H1 (cell line): ENCODE measurements around the gene KDM2A. TPM values are rescaled to one million over a fixed set of nuclear protein-coding genes. Genes with fewer than 3 reads are reported as not detected.

Experiments
- CTCF ChIA-PET: fragments of 300-600 bp; sonication (Branson Sonifier 250); formaldehyde crosslinking; loops from one replicate; lab custom pipeline; 2021; ENCODE audit not compliant: partially characterized antibody; lab: Charles Lee
- POLR2A ChIA-PET: fragments of 300-600 bp; sonication (Branson Sonifier 250); formaldehyde crosslinking; loops from one replicate; lab custom pipeline; 2021; ENCODE audit warnings: inconsistent platforms; ENCODE audit not compliant: partially characterized antibody; lab: Charles Lee
- DNase-seq, 2 experiments: peaks; one replicate each; pipeline versions ENCODE4 v3.0.0 to v3.0.0-alpha.2; 2010 to 2022; ENCODE audit warnings: low spot score in 2 of 2, low read depth in 1 of 2, mixed read lengths in 1 of 2
- FAIRE-seq: peaks from 2 replicates; lab custom pipeline; 2011; peaks lifted over from hg19 to GRCh38; lab: Jason Lieb, UNC
- H2AFZ ChIP-seq: 2 replicates; pipeline ENCODE4 v1.8.1; 2012; ENCODE audit warnings: low read length, inconsistent platforms
- H2AK5ac ChIP-seq: 2 replicates; pipeline ENCODE4 v1.6.1; 2013; ENCODE audit warnings: low read depth, low read length
- H2BK120ac ChIP-seq: replicated peaks from 2 replicates; pipeline ENCODE3; 2013; ENCODE audit warnings: low read depth, low read length, inconsistent platforms
- H2BK12ac ChIP-seq: 2 replicates; pipeline ENCODE4 v1.6.1; 2013; ENCODE audit warnings: low read depth, low read length
- H2BK15ac ChIP-seq: 2 replicates; pipeline ENCODE4 v1.6.1; 2013; ENCODE audit warnings: low read length
- H2BK20ac ChIP-seq: 2 replicates; pipeline ENCODE4 v1.6.1; 2013; ENCODE audit warnings: low read length
- H2BK5ac ChIP-seq: 2 replicates; pipeline ENCODE4 v1.6.1; 2013; ENCODE audit warnings: low read depth, low read length
- H3K14ac ChIP-seq: 2 replicates; pipeline ENCODE4 v1.6.1; 2013; ENCODE audit warnings: inconsistent platforms; ENCODE audit not compliant: insufficient read length
- H3K18ac ChIP-seq: 2 replicates; pipeline ENCODE4 v1.6.1; 2013; ENCODE audit warnings: low read length; ENCODE audit errors: extremely low read depth
- H3K23ac ChIP-seq: 2 replicates; pipeline ENCODE4 v1.6.1; 2013; ENCODE audit warnings: inconsistent platforms; ENCODE audit not compliant: insufficient read length
- H3K23me2 ChIP-seq: 2 replicates; pipeline ENCODE4 v1.6.1; 2013; ENCODE audit warnings: low read depth, low read length
- H3K27ac ChIP-seq: 2 replicates; pipeline ENCODE4 v1.6.1; 2011; ENCODE audit warnings: low read depth, low read length, inconsistent platforms
- H3K27me3 ChIP-seq, 4 experiments: replicated peaks in 1 of 4; 1 replicate in 1 of 4; 2 replicates in 3 of 4; pipeline versions ENCODE4 v1.6.1 to v1.8.1; 2011 to 2013; ENCODE audit warnings: low read length in 3 of 4, mild to moderate bottlenecking in 3 of 4, inconsistent platforms in 2 of 4, mixed read lengths in 2 of 4, moderate library complexity in 1 of 4; ENCODE audit not compliant: control insufficient read depth in 3 of 4, insufficient read depth in 3 of 4; ENCODE audit errors: extremely low read depth in 1 of 4
- H3K36me3 ChIP-seq, 4 experiments: 2 replicates each; pipeline versions ENCODE4 v1.6.1 to v1.8.1; 2011 to 2013; ENCODE audit warnings: mild to moderate bottlenecking in 4 of 4, low read length in 3 of 4, moderate library complexity in 2 of 4, control low read depth in 1 of 4, inconsistent platforms in 1 of 4; ENCODE audit not compliant: insufficient read depth in 4 of 4, control insufficient read depth in 2 of 4
- H3K4ac ChIP-seq: replicated peaks from 2 replicates; pipeline ENCODE3; 2013; ENCODE audit warnings: low read length, low read depth, mixed read lengths, inconsistent platforms; ENCODE audit not compliant: insufficient read length
- H3K4me1 ChIP-seq, 4 experiments: replicated peaks in 1 of 4; 1 replicate in 1 of 4; 2 replicates in 3 of 4; pipeline versions ENCODE4 v1.6.1 to v1.8.1; 2011 to 2013; ENCODE audit warnings: low read length in 3 of 4, inconsistent platforms in 2 of 4, mixed read lengths in 1 of 4; ENCODE audit not compliant: insufficient read depth in 4 of 4, control insufficient read depth in 3 of 4
- H3K4me2 ChIP-seq, 2 experiments: 2 replicates each; pipeline versions ENCODE4 v1.6.1 to v1.8.1; 2011 to 2013; ENCODE audit warnings: low read depth in 2 of 2, low read length in 2 of 2, control low read depth in 1 of 2, inconsistent platforms in 1 of 2, mild to moderate bottlenecking in 1 of 2; ENCODE audit not compliant: insufficient read depth in 1 of 2
- H3K4me3 ChIP-seq, 4 experiments: fragments of 200-600, 300-600 bp in 1 of 4; sonication (generic), shearing (Covaris generic), sonication (Bioruptor Twin) in 1 of 4; 2 replicates each; pipeline versions ENCODE4 v1.5.1 to v1.8.1; 2011 to 2016; ENCODE audit warnings: low read length in 4 of 4, low read depth in 3 of 4, control low read depth in 2 of 4, inconsistent platforms in 2 of 4, mild to moderate bottlenecking in 2 of 4, mixed read lengths in 1 of 4, moderate library complexity in 1 of 4; ENCODE audit not compliant: insufficient read depth in 2 of 4; ENCODE audit errors: extremely low read depth in 1 of 4
- H3K56ac ChIP-seq: replicated peaks from 2 replicates; pipeline ENCODE3; 2013; ENCODE audit warnings: low read depth, mild to moderate bottlenecking, mixed read lengths, low read length, inconsistent platforms; ENCODE audit not compliant: insufficient read length
- H3K79me1 ChIP-seq: 2 replicates; pipeline ENCODE4 v1.6.1; 2013; ENCODE audit warnings: low read depth, low read length, control low read depth
- H3K79me2 ChIP-seq, 2 experiments: 2 replicates each; pipeline versions ENCODE4 v1.6.1 to v1.8.1; 2012 to 2013; ENCODE audit warnings: low read length in 2 of 2, mild to moderate bottlenecking in 2 of 2, inconsistent platforms in 1 of 2; ENCODE audit not compliant: insufficient read depth in 2 of 2, control insufficient read depth in 1 of 2
- H3K9ac ChIP-seq, 4 experiments: replicated peaks in 1 of 4; 1 replicate in 1 of 4; 2 replicates in 3 of 4; pipeline versions ENCODE4 v1.6.1 to v1.8.1; 2011 to 2013; ENCODE audit warnings: low read depth in 3 of 4, low read length in 3 of 4, control low read depth in 2 of 4, mild to moderate bottlenecking in 2 of 4, moderate library complexity in 2 of 4, inconsistent platforms in 1 of 4; ENCODE audit errors: extremely low read depth in 1 of 4
- H3K9me3 ChIP-seq, 2 experiments: 2 replicates each; pipeline versions ENCODE4 v1.6.1 to v1.8.1; 2012 to 2013; ENCODE audit warnings: mild to moderate bottlenecking in 2 of 2, moderate library complexity in 2 of 2, control low read depth in 1 of 2, inconsistent platforms in 1 of 2, low read depth in 1 of 2, low read length in 1 of 2, mixed read lengths in 1 of 2; ENCODE audit not compliant: insufficient read depth in 2 of 2
- H4K20me1 ChIP-seq, 2 experiments: replicated peaks in 1 of 2; 2 replicates each; pipeline versions ENCODE3 to v1.8.1; 2011 to 2013; ENCODE audit warnings: inconsistent platforms in 2 of 2, low read length in 2 of 2, mild to moderate bottlenecking in 1 of 2; ENCODE audit not compliant: insufficient read depth in 2 of 2, control insufficient read depth in 1 of 2
- H4K5ac ChIP-seq: 2 replicates; pipeline ENCODE4 v1.6.1; 2013; ENCODE audit warnings: low read length, low read depth, mixed read lengths, inconsistent platforms; ENCODE audit not compliant: insufficient read length
- H4K8ac ChIP-seq: 2 replicates; pipeline ENCODE4 v1.8.0; 2013; ENCODE audit warnings: mild to moderate bottlenecking, moderate library complexity, low read length, inconsistent platforms; ENCODE audit not compliant: insufficient read depth; ENCODE audit errors: extremely low read depth
- H4K91ac ChIP-seq: replicated peaks from 2 replicates; pipeline ENCODE3; 2013; ENCODE audit warnings: low read length, mixed read lengths, inconsistent platforms; ENCODE audit not compliant: insufficient read length
- ASH2L ChIP-seq: fragments of 200-600, 300-600 bp; sonication (generic); IDR thresholded peaks from one replicate; pipeline ENCODE4 v1.7.1; 2017; ENCODE audit warnings: low read length
- CREB1 ChIP-seq: IDR thresholded peaks from 2 replicates; pipeline ENCODE4 v1.6.1; 2012; ENCODE audit warnings: inconsistent platforms
- EZH2 ChIP-seq: fragments of 200-600 bp; sonication (generic); IDR thresholded peaks from 2 replicates; pipeline ENCODE4 v1.7.1; 2012; ENCODE audit warnings: low read depth, mild to moderate bottlenecking, moderate library complexity, low read length, inconsistent platforms; ENCODE audit not compliant: severe bottlenecking
- NRF1 ChIP-seq: IDR thresholded peaks from 2 replicates; pipeline ENCODE4 v1.6.1; 2011; ENCODE audit warnings: mild to moderate bottlenecking, low read depth, low read length, improper control_type of control experiment
- RNF2 ChIP-seq: fragments of 200-900, 300-1000 bp; sonication (generic); IDR thresholded peaks from 2 replicates; pipeline ENCODE4 v1.7.1; 2016; ENCODE audit warnings: borderline replicate concordance, low read depth, mild to moderate bottlenecking, antibody characterized with exemption, low read length; ENCODE audit not compliant: poor library complexity, severe bottlenecking; ENCODE audit errors: missing control alignments
- SIN3A ChIP-seq, 2 experiments: IDR thresholded peaks in 1 of 2; conservative IDR thresholded peaks in 1 of 2; 2 replicates each; pipeline ENCODE4 v1.6.1; 2011 to 2012; ENCODE audit warnings: low read length in 2 of 2, improper control_type of control experiment in 1 of 2, low read depth in 1 of 2, mild to moderate bottlenecking in 1 of 2
- SIRT6 ChIP-seq: IDR thresholded peaks from one replicate; pipeline ENCODE4 v1.7.1; 2012; ENCODE audit warnings: low read length, inconsistent platforms
- SP4 ChIP-seq: IDR thresholded peaks from 2 replicates; pipeline ENCODE4 v1.6.1; 2012; ENCODE audit warnings: low read length, inconsistent platforms
- TCF12 ChIP-seq: IDR thresholded peaks from 2 replicates; pipeline ENCODE4 v1.6.1; 2011; ENCODE audit warnings: low read depth, mild to moderate bottlenecking, low read length
- WGBS, 2 experiments: shearing (Covaris generic) in 1 of 2; methylation state at CpG; one replicate each; pipeline versions ENCODE4 v1.1.6 to v1.1.7; 2013 to 2015; ENCODE audit warnings: low lambda C conversion rate in 2 of 2, mixed read lengths in 2 of 2, inconsistent platforms in 1 of 2, low coverage in 1 of 2, missing lambda C conversion rate in 1 of 2; ENCODE audit not compliant: insufficient replicate concordance in 2 of 2, insufficient coverage in 1 of 2, insufficient read length in 1 of 2; ENCODE audit errors: extremely low coverage in 1 of 2, missing lambda C conversion rate in 1 of 2; 5-methylcytosine and 5-hydroxymethylcytosine counted together
- polyA plus RNA-seq, 7 experiments: library from polyadenylated mRNA; depleted of rRNA in 3 of 7; stranded (reverse) in 5 of 7; unstranded in 2 of 7; fragments of >200 nt in 5 of 7; fragments of 200-250 nt in 2 of 7; gene quantifications; 1 replicate in 5 of 7; 2 replicates in 1 of 7; 4 replicates in 1 of 7; pipeline versions ENCODE4 v1.2.1 to v1.2.3, GENCODE V29; 2011 to 2013; ENCODE audit warnings: missing spikeins in 2 of 7, mixed read lengths in 2 of 7
- total RNA-seq: library from RNA; stranded (reverse); fragmentation: NEBNext Ultra II Directional; extraction: Animal tissue kit (Norgen Biotek cat#: 25700); gene quantifications from 2 replicates; pipeline ENCODE4 v1.2.1, GENCODE V29; 2021

KDM2A gene
- total and polyA plus RNA-seq, 2 of the 8 experiments (the other 6 are each of a cell fraction or from before 2014, with no cell fraction given): 55.4 to 66.2 TPM

DNA sequence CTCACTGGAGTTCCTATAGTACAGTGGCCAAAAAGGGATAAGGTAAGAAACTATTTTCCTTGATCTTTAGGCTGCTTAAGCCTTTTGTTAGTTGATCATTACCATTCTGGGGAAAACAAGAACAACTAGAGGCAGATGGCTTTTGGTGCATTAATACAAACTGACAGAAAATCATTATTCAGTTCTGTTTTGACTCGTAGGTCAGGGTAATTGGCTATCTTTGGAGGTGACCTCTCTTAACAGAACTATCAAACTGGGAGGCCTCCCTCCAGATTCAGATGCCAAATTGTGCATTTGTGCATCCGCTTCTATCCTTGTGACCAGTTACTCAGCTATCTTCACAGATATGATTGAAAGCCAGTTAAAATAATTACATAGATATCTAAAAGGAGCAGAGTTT is 124.0 kb downstream of the KDM2A start:
- TF ChIP-seq TCF12 (no peak), NRF1 (no peak), ASH2L (no peak), CREB1 (no peak), RNF2 (no peak), SP4 (no peak), EZH2 (no peak), SIRT6 (no peak), SIN3A (conservative IDR thresholded peaks at IDR 0.05 in 1 of 2, IDR thresholded peaks at IDR 0.05 in 1 of 2; ENCODE audit: low read depth in 1 of 2, low read length in 2 of 2) (no peak)
- CTCF ChIA-PET: no interaction called here
- Histone ChIP-seq H4K20me1 (peaks cover 3 to 14% of the 10 kb centered on the region in 2 experiments), H3K79me2 (peaks cover 14 to 46% of the 10 kb centered on the region in 2 experiments), H3K4me3 (no peak overlapping the region), H3K14ac (no peak overlapping the region), H3K4me1 (peaks cover 6 to 8% (median 7%) of the 10 kb centered on the region in 4 experiments; a peak in 5 of 7 replicates), H2BK15ac (no peak overlapping the region), H4K5ac (no peak overlapping the region), H2BK120ac (no peak overlapping the region), H2AFZ (no peak overlapping the region), H4K8ac (no peak overlapping the region), H3K9ac (peak overlapping the region in 1 of 4 experiments; percentile 37; a peak in 1 of 7 replicates), H3K4ac (no peak overlapping the region), H3K56ac (no peak overlapping the region), H3K36me3 (peaks cover 25 to 60% (median 43%) of the 10 kb centered on the region in 4 experiments), H3K23ac (no peak overlapping the region), H3K9me3 (no peaks in the 10 kb centered on the region), H4K91ac (no peak overlapping the region), H2AK5ac (no peak overlapping the region), H2BK5ac (no peak overlapping the region), H3K18ac (no peak overlapping the region), H3K27me3 (no peaks in the 10 kb centered on the region), H2BK12ac (no peak overlapping the region), H3K79me1 (peaks cover 13% of the 10 kb centered on the region; the same call in 1 of the 2 replicates), H2BK20ac (no peak overlapping the region), H3K23me2 (peaks cover 11% of the 10 kb centered on the region), H3K4me2 (peak overlapping the region in 1 of 2 experiments; percentile 81; a peak in 1 of 4 replicates), H3K27ac (no peak overlapping the region)
- DNase-seq (no peak), FAIRE-seq (no peak)
- POLR2A ChIA-PET: interaction anchor here (3.2 kb wide), 1 partner anchor 11 kb away, joined by 15 read pairs; no protein-coding TSS in a partner anchor
- 86% methylated on average over 2 of the region's 2 CpGs; no CpG with 5 or more reads in 1 of the 2 experiments for WGBS, 2 experiments
